GM18505 (cell line): ENCODE results near the gene KYNU.
"Not testable (repeated sequence)": the region's sequence is repeated elsewhere in the genome, so short reads cannot be mapped to it uniquely, and the experiment has no call there.

ENCODE experiments used
- ATAC-seq: cut with Tn5 transposase; IDR thresholded peaks from one replicate; pipeline ENCODE4 v1.9.1; 2021; ENCODE audit not compliant: unreplicated experiment
- POLR2A ChIP-seq: IDR thresholded peaks from 4 replicates; pipeline ENCODE4 v1.6.1; 2011; ENCODE audit warnings: borderline replicate concordance; ENCODE audit not compliant: insufficient read depth, insufficient read length; ENCODE audit errors: extremely low read depth

KYNU gene

DNA sequence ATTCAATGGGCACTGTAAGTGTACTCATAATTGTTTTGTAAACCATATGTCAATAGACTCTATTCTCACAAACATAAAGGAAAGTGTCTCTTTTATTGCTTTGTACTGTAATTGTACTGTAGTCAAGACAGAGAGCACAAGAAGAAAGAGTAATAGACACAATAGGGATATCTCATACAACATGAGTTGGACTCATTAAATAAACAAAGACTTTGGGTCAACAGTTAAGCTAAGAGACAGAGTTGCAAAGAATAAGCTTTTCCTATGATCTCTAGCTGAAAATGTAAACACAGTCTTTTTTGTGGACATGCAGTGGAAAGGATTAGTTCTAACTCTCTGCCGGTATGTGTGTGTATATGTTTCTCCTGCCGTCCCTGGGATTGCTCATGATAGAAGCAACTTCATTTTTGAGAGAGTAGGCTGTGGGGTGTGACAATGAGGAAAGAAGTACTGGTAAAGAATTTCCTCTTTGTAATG lies 13.9 kb upstream of the KYNU start:
- ATAC-seq: no peak
- TF ChIP-seq POLR2A: no peak

DNA sequence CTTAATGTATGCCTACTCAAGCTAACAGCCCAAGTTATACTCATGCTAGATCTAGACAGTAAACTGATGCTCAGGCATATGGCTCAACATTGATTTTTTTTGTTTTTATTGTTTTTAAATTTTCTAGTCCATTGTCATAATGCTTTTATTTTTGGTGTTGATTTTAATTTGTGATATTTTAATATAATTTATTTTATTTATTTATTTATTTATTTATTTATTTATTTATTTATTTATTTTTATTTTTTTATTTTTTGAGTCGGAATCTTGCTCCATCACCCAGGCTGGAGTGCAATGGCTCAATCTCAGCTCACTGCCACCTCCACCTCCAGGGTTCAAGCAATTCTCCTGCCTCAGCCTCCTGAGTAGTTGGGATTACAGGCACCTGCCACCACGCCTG lies 12.9 kb upstream of the KYNU start:
- ATAC-seq: not testable (repeated sequence)

DNA sequence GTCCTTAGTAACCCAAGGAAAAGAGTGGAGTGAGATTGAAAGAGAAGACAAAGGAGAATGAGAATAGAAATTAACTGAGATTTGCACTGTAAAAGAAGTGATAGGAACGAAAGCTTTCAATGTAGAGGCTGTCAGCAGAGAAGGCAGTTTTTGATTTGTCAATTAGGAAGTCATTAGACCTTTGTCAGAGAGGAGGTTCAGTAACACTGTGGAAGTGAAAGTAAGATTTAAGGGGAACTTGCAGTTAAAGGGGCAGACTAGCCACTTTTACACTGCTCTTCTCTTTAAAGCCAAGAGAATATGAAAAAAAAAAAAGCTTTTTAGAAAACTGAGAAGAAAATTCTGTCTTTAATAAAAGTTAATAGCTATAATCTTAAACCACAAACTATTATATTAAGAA lies 11.5 kb upstream of the KYNU start:
- TF ChIP-seq POLR2A: no peak
- ATAC-seq: peak; percentile 94

DNA sequence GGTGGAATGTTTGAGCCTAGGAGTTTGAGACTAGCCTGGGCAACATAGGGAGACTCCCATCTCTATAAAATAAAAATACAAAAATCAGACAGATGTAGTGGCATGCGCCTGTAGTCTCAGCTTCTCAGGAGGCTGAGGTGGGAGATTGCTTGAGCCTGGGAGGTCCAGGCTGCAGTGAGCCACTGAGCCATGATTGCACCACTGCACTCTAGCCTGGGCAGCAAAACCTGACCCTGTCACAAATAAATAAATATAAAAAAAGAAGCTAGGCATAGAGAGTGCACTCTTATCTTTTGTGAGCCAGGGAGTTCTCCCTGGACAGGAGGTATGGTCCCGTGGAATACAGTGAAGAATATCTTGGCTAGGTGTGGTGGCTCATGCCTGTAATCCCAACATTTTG lies 11.0 kb upstream of the KYNU start:
- peak; percentile 29 for ATAC-seq
- no peak for TF ChIP-seq POLR2A

DNA sequence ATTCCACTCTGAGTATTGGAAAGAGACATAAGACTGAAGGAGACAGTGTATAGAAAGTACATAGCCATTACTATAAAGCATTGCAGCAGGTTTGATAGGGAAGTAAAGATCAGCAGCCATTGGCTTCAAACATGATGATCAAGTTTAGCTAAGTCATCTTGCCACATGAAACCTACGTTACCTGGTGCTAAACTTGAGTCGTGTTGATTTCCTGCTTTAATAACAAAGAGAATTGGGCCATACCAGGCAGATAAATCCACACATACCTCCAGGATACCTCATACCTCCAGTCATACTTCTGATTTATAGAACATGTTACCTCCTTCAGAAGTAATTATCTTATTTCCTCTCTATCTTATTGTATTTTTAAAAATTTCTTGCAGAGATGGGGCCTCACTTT lies 10.3 kb upstream of the KYNU start:
- no peak for TF ChIP-seq POLR2A
- no peak for ATAC-seq

DNA sequence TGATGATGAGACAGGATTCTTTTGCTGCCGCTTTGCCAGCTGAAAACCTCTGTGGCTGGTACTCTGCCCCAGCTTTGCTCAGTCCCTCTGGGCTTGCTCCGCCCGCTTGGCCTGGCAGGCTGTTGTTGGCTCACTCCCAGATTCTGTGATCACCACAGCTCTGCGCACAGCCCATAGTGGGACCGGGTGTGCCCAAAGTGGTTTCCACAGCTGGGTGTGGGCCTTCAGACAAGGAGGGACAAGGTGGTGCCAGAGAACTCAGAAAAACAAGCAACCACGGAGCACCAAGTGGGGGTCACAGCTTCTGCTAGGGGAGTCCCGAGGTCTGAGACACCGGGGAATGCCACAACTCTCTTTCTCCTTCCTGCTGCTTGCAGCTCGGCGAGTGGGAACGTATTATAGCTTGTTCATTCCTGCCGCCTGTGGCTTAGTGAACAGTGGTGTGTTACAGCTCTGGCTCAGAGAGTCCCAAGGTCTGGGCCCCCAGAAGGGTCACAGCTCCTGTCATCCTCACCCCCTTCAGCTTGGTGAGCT lies 9.2 kb upstream of the KYNU start:
- peak; percentile 26 for ATAC-seq
- no peak for TF ChIP-seq POLR2A

DNA sequence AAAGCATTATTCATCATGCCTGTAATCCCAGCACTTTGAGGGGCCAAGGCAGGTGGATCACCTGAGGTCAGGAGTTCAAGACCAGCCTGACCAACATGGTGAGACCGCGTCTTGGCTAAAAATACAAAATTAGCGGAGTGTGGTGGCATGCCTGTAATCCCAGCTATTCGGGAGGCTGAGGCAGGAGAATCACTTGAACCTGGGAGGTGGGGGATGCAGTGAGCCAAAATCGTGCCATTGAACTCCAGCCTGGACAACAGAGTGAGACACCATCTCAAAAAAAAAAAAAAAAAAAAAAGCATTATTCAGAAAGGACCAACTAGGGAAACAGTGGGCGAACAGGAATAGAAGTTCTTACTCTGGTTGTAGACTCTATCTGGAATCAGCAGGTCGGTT lies 8.4 kb upstream of the KYNU start:
- ATAC-seq: not testable (repeated sequence)

DNA sequence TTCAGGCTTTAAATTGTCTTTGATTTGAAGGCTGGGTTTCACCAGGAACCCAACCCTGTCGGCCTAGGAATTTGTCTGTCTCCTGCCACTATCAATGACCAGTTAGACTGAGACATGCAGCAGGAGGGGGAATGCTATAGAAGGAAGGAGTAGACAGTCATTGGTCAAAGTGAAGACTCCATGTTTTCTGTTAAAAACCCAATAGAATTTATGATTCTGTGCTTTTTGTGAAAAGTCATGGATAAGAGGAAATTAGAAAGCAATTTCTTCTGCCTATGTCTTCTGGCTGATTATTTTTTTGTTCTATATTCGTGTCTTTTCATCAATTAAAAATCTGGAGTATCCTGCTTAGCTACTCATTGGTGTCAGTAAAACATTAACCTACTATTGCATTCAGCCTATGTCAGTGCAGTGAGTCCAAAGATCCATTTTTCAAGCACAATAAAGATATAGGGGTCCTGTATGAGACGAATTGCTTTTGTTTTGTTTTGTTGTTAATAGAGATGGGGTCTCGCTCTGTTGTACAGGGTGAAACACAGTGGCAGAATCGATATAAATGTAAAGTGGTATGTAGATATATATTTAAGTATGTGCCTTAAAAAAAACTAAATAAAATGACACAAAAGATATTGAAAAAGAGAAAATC lies 7.9 kb upstream of the KYNU start:
- TF ChIP-seq POLR2A: no peak
- ATAC-seq: no peak

DNA sequence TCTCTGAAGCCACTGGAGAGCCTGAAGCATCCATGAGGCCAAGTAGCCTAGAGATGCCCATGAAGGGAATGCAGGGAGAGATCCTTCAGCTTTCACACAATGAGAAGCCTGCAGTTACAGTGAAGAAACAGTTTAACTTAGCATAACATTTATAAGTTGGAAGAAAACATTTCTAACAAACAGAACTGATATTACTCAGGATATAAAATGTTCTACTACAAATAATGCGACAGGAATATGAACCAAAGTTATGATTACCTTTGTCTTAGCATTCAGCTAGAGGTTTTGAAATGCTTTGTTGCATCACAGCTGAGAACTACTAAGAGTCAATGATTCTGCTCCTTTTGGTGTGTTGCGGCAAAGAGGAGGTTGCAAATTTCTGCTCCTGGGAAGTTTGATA lies 6.9 kb upstream of the KYNU start:
- ATAC-seq: no peak

DNA sequence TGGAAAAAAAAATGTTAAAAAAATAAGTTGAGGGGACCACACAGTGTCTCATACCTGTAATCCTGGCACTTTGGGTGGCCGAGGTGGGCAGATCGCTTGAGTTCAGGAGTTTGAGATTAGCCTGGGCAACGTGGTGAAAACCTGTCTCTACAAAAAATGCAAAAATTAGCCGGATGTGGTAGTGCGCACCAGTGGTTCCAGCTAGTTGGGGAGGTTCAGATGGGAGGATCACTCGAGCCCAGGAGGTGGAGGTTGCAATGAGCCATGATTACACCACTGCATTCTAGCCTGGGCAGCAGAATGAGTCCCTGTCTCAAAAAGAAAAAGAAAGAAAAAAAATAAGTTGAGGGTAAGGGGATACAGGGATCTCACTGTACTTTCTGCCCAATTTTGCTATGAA lies 6.1 kb upstream of the KYNU start:
- no peak for ATAC-seq
- TF ChIP-seq POLR2A: no peak

More for the DNA sequence above, 6.9 kb upstream of the KYNU start:
- TF ChIP-seq POLR2A: no peak

DNA sequence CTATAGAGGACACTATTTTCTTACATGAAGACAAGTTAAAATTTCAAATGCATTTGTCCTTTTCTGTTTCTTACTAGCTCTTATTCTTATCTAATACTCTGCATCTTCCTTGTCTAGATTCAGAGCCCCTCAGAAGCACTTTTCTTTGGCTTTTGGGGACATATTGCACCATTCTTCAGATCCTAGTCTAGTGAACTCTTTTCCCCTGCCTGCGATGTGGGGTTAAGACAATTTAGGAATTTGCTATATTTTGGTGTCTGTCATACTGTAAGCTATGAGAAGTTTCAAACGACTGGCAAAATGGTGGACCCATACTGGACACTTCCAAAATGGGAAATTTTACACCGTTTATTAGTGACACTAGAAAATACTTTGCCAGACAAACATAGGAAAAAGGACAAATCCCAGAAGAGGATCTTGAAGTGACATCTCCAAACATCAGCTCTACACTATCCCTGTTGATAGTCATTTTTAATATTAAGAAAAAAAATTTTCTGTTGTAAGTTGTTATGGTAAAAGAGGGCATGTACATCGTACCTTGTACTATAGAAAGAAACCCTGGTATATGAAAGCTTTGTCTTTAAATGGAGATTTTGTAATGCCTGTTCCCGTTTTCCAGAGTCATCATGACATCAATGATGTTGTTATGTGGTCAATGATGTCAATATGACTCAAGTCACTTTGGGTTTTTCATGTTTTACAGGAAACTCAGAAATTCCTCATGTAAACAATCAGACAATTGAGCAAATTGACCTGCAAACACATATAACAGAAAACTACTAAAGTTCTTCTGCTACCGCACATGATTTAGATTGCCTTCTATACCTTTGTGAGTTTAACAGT lies 4.4 kb upstream of the KYNU start:
- ATAC-seq: no peak
- no peak for TF ChIP-seq POLR2A

DNA sequence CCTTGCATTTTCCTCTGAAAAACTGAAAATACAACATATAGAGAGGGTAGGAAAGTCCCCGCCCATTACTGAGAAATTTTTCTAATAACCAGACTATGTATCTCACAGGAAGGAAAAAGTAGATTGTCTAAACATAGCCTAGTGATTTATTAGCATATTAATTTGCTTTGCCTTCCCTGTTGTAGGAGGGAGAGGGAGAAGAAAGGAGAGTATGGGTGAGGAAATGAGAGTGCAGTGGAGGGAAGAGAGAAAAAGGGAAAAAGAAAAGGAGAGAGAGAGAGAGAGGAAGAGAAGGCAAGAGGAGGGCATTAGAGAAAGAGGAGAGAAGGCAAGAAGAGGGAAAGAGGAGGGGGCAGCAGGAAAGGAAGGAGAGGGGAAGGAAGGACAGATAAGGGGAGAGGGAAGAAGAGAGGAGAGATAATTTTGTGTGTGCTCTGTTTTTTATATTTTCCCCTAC lies 3.6 kb upstream of the KYNU start:
- TF ChIP-seq POLR2A: no peak
- no peak for ATAC-seq

DNA sequence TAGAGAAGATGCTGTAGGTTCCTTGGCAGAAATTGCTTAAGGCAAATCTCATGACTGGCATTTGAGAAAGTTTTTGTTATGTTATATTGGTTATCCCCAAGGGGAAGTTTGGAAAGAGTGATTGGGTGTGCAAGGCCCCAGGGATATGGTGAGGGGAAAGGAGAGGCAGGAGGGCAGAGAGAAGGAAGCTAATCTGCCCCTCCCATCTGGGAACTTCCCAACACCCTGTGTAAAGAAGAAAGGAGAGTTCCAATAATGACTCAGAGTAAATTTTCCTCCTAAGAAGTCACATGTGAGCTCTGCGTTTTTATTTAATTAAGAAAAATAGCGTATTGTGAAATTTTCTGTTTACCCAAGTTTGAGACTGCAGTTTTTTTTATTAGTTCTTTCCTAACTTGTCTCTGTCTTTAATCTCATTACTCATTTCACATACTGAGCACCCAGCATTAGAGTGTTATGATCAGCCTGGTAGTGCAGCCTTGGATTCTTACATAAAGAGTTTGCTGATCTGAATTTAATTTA lies 3.1 kb upstream of the KYNU start:
- no peak for TF ChIP-seq POLR2A
- no peak for ATAC-seq

DNA sequence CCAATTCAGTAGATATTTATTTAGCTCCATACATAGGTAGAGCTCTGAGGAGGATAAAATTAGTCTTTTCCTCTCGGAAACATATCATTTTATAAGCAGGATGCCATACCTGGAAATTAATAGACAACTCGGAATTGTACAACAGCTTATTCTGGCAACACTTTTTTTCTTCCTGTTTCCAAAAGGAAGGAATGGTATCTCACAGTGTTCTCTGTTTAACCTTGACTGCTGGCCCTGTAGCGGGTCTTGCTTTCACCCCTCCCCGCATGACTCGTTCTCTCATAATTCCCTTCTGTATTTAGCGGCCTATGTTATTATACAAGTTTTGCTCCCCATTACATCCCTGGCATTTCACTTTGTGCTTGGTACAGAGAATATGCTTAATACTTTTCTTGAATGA lies 2.5 kb upstream of the KYNU start:
- TF ChIP-seq POLR2A: no peak
- ATAC-seq: no peak

DNA sequence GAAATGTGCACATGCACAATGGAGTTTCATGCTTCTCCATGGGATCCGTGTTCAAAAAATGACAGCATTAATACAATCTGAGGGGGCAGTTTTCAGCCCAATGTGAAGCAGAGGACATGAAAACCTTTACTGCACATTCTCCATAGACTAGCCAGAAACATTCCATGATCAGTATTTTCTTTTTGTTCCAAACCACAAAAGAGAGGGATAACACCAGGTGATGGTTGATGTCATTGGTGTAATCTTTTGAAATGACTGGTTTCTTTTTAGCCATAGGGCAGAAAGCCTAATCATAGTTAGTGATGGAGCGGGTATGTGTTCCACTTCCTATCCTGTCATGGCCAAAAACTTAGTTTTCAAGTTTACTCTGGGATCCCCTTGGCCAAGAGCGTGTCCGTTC lies 1.8 kb upstream of the KYNU start:
- TF ChIP-seq POLR2A: no peak
- ATAC-seq: no peak

DNA sequence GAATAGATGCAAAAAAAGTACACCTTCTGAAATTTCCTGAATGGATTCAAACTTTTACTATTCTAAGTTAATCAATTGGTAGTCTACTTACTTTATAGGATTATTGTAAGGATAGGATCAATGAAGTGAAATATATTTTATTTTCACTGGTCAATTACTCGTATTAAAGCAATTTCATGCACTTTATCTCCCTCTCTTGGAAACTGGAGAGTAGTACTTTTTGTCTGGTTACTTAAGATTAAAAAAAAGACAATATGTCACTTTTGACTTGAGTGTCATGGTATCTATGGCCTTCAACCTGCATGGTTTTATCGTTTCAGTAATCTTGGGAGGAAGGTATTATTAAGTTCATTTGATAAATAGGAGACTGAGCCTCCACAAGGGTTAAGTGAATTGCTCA lies 1.0 kb upstream of the KYNU start:
- no peak for ATAC-seq
- no peak for TF ChIP-seq POLR2A
